ENCODE measurements around the gene CD36. TPM values are rescaled to one million over a fixed set of nuclear protein-coding genes. Genes with fewer than 3 reads are reported as not detected.

CD36 gene
- total RNA-seq, 4 donors from 2014 or later: 11.5 to 59.2 (median 31.5) TPM

DNA sequence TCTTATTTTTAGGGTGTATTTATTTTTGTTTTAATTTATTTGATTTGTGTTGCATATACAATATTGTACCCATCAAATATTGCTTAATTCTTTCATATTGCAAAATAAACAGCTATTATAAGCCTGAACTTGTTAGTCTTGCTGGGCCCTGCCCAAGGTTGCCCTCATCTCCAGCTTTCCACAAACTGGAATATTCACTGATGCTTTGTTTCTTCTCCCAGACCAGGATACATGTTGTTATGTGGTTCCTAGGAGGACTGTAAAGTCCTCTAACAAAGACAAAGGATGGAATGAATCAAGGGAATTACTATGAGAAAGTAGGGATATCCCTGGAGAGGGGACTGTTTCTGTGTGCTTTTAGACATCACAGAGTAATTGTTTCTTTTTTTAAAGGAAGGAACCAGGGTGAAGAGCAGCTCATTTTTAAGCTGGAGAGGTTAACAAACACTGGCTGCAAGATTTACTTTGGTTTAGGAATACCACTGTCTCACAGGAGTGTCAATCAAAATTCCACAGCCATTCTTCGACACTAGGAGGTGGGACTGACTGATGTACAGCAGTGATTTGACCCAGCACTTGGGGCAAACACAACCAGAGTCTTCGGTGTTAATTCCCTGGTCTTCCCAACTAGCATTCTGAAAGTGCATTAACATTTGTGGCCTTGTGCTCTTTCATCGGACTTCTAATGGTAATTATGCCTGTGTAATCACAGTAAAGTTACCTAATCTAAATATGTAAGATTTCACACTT lies 14.8 kb upstream of the CD36 start:
- Histone ChIP-seq H3K27me3 (no peaks in the 10 kb centered on the region), H3K36me3 (no peaks in the 10 kb centered on the region), H3K4me1 (no peaks in the 10 kb centered on the region), H3K27ac (no peak overlapping the region), H3K9me3 (no peaks in the 10 kb centered on the region), H3K4me3 (no peak overlapping the region)
- no peak for DNase-seq
- TF ChIP-seq POLR2AphosphoS5 (IDR thresholded peaks at IDR 0.05) (no peak), POLR2A (IDR thresholded peaks at IDR 0.05) (no peak), EP300 (IDR thresholded peaks at IDR 0.05; ENCODE audit: low read depth) (no peak)
- TF ChIP-seq, protein P1, sequence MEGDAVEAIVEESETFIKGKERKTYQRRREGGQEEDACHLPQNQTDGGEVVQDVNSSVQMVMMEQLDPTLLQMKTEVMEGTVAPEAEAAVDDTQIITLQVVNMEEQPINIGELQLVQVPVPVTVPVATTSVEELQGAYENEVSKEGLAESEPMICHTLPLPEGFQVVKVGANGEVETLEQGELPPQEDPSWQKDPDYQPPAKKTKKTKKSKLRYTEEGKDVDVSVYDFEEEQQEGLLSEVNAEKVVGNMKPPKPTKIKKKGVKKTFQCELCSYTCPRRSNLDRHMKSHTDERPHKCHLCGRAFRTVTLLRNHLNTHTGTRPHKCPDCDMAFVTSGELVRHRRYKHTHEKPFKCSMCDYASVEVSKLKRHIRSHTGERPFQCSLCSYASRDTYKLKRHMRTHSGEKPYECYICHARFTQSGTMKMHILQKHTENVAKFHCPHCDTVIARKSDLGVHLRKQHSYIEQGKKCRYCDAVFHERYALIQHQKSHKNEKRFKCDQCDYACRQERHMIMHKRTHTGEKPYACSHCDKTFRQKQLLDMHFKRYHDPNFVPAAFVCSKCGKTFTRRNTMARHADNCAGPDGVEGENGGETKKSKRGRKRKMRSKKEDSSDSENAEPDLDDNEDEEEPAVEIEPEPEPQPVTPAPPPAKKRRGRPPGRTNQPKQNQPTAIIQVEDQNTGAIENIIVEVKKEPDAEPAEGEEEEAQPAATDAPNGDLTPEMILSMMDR (IDR thresholded peaks at IDR 0.05): no peak
- intact Hi-C loops (cut with DNase I; ENCODE audit: low total_unique reads) (no loop called here), in situ Hi-C loops (cut with MboI; ENCODE audit: low pct_ligation_motif_present in 1 of 4, low pct_unique_long_range_greater_than_20kb in 1 of 4, low sequenced_read_pairs in 3 of 4) (no loop called here)
- 53 to 71% methylated on average over 3 of the region's 3 CpGs for WGBS, 2 donors (ENCODE audit: low coverage in 1 of 2)

GRCh38 chr7:80624763-80625162 lies 13.7 kb upstream of the CD36 start:
- Histone ChIP-seq H3K36me3 (no peaks in the 10 kb centered on the region), H3K27me3 (no peaks in the 10 kb centered on the region), H3K4me1 (no peaks in the 10 kb centered on the region), H3K9me3 (no peaks in the 10 kb centered on the region), H3K27ac (no peak overlapping the region), H3K4me3 (no peak overlapping the region)
- 86 to 93% methylated on average over 1 of the region's 1 CpG for WGBS, 2 donors (ENCODE audit: low coverage in 1 of 2)
- no peak for TF ChIP-seq EP300 (IDR thresholded peaks at IDR 0.05; ENCODE audit: low read depth)
- in situ Hi-C loops (cut with MboI; ENCODE audit: low pct_ligation_motif_present in 1 of 4, low pct_unique_long_range_greater_than_20kb in 1 of 4, low sequenced_read_pairs in 3 of 4): no loop called here
- DNase-seq: no peak
- intact Hi-C loops (cut with DNase I; ENCODE audit: low total_unique reads): loop anchor here (5.0 kb wide), 1 partner anchor 798 kb away; no protein-coding TSS in a partner anchor

GRCh38 chr7:80629023-80629422 lies 9.4 kb upstream of the CD36 start:
- no peak for DNase-seq
- Histone ChIP-seq H3K36me3 (no peaks in the 10 kb centered on the region), H3K27me3 (no peaks in the 10 kb centered on the region), H3K4me3 (no peak overlapping the region), H3K9me3 (no peaks in the 10 kb centered on the region), H3K4me1 (peaks cover 0 to 21% (median 0%) of the 10 kb centered on the region in 4 donors), H3K27ac (no peak overlapping the region)
- intact Hi-C loops (cut with DNase I; ENCODE audit: low total_unique reads): loop anchor here (5.0 kb wide), 1 partner anchor 793 kb away; no protein-coding TSS in a partner anchor
- TF ChIP-seq POLR2A (IDR thresholded peaks at IDR 0.05) (no peak), POLR2AphosphoS5 (IDR thresholded peaks at IDR 0.05) (no peak)
- 94 to 100% methylated on average over 1 of the region's 1 CpG for WGBS, 2 donors (ENCODE audit: low coverage in 1 of 2)
- in situ Hi-C loops (cut with MboI; ENCODE audit: low pct_ligation_motif_present in 1 of 4, low pct_unique_long_range_greater_than_20kb in 1 of 4, low sequenced_read_pairs in 3 of 4): no loop called here

DNA sequence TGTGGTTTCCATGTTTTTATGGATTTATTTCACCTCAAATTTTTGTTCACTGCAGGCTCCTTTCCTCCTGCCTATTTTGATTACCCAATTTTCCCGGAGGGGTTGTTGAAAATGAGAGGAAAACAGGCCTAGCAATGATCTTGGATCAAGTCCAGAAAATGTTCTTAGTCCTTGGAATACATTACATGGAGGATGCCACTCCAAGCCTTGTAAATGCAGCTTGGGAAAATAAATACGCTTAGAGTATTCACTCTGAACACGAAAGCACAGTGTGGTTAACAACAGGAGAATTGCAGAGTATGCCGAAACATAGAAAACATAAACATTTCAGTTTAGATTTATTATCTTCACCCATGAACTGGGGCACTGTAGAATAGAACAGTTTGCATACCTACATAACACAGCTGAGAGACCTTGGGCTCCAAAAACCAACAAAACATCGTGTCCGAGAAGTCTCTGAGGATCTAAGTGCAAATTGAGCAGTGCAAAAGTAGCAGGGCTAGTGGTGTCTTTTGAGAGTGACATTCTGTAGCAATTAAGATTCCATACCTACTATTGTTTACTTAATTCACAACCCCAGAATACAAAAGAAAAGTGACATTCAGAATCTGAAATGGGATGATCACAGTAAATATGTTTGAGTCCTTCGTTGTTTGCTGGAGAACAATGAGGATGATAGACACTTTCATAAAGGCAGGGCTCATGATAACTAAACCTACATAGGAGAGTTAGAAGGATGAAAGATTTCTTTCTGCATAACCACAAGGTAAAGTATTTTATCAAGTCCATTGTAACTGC lies 7.6 kb upstream of the CD36 start:
- H3K4me3 ChIP-seq: no peak overlapping the region
- no peaks in the 10 kb centered on the region for H3K9me3 ChIP-seq
- no peaks in the 10 kb centered on the region for H3K27me3 ChIP-seq
- 59 to 60% methylated on average over 5 to 7 of the region's 7 CpGs for WGBS, 2 donors (ENCODE audit: low coverage in 1 of 2)
- H3K27ac ChIP-seq: peak overlapping the region in 1 of 4 donors; percentile 38
- no peak for DNase-seq
- TF ChIP-seq, protein P1 (IDR thresholded peaks at IDR 0.05): no peak
- TF ChIP-seq POLR2AphosphoS5 (IDR thresholded peaks at IDR 0.05) (no peak), POLR2A (IDR thresholded peaks at IDR 0.05) (no peak), EP300 (IDR thresholded peaks at IDR 0.05; ENCODE audit: low read depth) (no peak)
- intact Hi-C loops (cut with DNase I; ENCODE audit: low total_unique reads): loop anchor here (1.0 kb wide), 1 partner anchor 11 kb away; no protein-coding TSS in a partner anchor
- H3K36me3 ChIP-seq: no peaks in the 10 kb centered on the region
- H3K4me1 ChIP-seq: peaks cover 0 to 25% (median 0%) of the 10 kb centered on the region in 4 donors
- in situ Hi-C loops (cut with MboI; ENCODE audit: low pct_ligation_motif_present in 1 of 4, low pct_unique_long_range_greater_than_20kb in 1 of 4, low sequenced_read_pairs in 3 of 4): no loop called here

GRCh38 chr7:80631421-80631820 lies 7.0 kb upstream of the CD36 start:
- no peak overlapping the region for H3K27ac ChIP-seq
- in situ Hi-C loops (cut with MboI; ENCODE audit: low pct_ligation_motif_present in 1 of 4, low pct_unique_long_range_greater_than_20kb in 1 of 4, low sequenced_read_pairs in 3 of 4): no loop called here

More at GRCh38 chr7:80631421-80631820, 7.0 kb upstream of the CD36 start:
- TF ChIP-seq EP300 (IDR thresholded peaks at IDR 0.05; ENCODE audit: low read depth) (no peak), POLR2A (IDR thresholded peaks at IDR 0.05) (no peak), POLR2AphosphoS5 (IDR thresholded peaks at IDR 0.05) (no peak)
- TF ChIP-seq, protein P1 (IDR thresholded peaks at IDR 0.05): no peak
- Histone ChIP-seq H3K36me3 (no peaks in the 10 kb centered on the region), H3K4me1 (peaks cover 0 to 25% (median 0%) of the 10 kb centered on the region in 4 donors), H3K27me3 (no peaks in the 10 kb centered on the region), H3K4me3 (no peak overlapping the region), H3K9me3 (no peaks in the 10 kb centered on the region)
- DNase-seq: no peak
- intact Hi-C loops (cut with DNase I; ENCODE audit: low total_unique reads): loop anchor here (1.0 kb wide), 1 partner anchor 11 kb away; no protein-coding TSS in a partner anchor

All from transverse colon (tissue), 4 donors.